Measurements from ENCODE around the gene PKD2.

PKD2 gene

DNA sequence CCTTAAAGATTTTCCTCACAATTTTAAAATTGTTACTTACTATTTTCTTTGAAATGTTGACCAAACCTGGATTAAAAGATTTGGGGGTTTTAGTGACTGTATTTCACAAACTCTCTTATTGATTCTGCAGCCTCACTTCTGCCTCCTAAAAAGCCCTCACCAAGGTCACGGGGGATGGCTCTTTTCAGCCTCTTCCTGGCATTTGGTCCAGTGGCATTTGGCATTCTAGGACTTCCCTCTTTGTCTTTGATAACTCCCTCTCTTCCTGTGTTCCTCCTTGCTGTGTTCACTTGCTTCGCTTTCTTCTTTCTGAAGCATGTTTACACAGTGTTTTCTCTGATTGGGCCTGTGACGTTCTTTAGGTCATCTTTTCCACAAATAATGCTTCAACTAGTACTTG is 21.5 kb downstream of the PKD2 start:
- no peak for DNase-seq

- DNase-seq: no peak
Observed at GRCh38 chr4:88029556-88029955, 22.1 kb downstream of the PKD2 start.

DNA sequence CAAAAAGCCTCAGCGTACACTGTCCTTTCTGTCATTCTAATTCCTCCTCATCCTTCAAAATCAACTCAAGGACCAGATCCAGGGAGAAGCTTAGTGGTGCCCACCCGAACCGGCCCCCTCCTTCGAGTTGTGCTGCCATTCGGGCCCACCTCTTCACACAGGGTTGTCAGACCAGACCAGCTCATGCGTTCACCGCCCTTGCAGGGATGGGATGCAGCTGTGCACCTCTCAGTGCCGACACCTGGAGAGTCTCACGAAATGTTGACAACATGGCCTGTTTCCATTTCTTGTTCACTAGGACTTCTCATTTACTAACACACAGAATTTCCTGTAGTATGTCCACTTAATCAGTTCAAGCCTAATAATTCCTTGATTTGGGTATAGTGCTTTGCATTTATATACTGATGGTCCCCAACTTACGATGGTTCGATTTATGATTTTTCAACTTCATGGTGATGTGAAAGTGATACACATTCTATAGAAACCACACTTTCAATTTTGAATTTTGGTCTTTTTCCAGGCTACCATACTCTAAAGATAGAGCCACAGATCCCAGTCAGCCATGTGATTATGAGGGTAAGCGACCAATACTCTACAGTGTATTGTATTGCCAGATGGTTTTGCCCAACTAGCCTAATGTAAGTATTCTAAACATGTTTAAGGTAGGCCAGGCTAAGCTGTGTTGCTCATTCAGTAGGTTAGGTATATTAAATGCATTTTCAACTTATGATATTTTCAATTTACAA is 23.3 kb downstream of the PKD2 start:
- no peak for DNase-seq

GRCh38 chr4:88033309-88033708 is 25.9 kb downstream of the PKD2 start:
- DNase-seq: no peak

GRCh38 chr4:88035292-88035691 is 27.9 kb downstream of the PKD2 start:
- no peak for DNase-seq

- DNase-seq: no peak
Observed at GRCh38 chr4:88037447-88037846, 30.0 kb downstream of the PKD2 start.

- DNase-seq: no peak
Observed at GRCh38 chr4:88037936-88038335, 30.5 kb downstream of the PKD2 start.

GRCh38 chr4:88040707-88041106 is 33.3 kb downstream of the PKD2 start:
- no peak for DNase-seq

DNA sequence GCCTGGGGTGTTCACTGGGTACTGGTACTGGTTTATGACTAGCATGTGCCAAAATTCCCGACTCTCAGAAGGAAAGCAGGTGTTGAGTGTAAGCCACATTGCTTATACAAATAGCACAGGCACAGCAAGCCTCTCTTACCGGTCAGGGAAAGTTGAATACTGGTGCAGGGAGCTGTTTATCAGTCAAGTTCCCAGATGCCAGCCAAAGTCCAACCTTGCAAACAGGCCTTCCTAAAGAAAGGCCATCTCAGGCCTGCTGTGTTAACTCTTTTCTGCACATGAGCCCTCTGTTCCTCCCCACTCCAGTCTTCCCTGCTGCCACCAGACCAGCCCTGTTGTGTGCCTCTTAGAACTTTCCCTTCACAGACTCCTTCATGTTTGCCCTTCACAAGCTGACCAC is 34.2 kb downstream of the PKD2 start:
- DNase-seq: no peak

GRCh38 chr4:88043001-88043400 is 35.6 kb downstream of the PKD2 start:
- DNase-seq: no peak

- DNase-seq: no peak
Observed at GRCh38 chr4:88043586-88044340, 36.3 kb downstream of the PKD2 start.

DNA sequence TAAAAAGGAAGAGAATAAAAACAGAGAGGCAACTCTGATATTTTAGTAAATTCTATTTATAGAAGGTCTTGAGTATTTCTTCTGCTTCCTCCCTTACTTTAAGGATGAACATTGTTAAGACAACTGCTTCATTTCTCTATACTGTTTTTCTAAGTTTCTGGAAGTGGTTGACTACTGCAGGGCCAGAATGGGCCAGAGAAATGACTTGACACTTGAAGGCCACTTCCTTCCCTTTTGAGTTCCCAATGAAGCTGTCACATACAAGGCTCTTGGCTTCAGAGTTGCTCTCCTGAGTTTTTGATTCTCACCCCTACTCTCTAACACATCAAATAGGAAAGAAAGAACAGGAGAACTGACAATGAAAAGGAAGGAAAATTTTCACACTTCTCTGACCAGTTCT is 37.6 kb downstream of the PKD2 start:
- DNase-seq: no peak

- no peak for DNase-seq
Observed at GRCh38 chr4:88054229-88054628, 46.8 kb downstream of the PKD2 start.

DNA sequence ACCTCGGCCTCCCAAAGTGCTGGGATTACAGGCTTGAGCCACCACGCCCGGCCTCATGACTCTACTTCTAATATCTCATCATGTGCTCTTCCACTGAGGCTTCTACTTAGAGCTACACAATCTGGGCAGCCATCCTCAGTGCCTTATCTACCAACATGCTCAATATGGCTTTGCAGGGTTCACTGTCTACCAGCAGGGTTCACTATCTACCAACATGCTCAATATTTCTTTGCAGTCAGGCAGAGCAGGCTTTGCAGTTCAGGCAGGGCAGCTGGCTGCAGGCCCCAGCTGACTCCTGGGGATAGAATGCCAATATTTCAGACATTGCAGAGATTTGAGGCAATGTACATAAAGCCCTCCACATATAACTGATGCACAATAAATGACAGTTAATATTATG is 47.5 kb downstream of the PKD2 start:
- no peak for DNase-seq

- DNase-seq: no peak
Observed at GRCh38 chr4:88058295-88058694, 50.9 kb downstream of the PKD2 start.

- DNase-seq: no peak
Observed at GRCh38 chr4:88059766-88060165, 52.3 kb downstream of the PKD2 start.

- no peak for DNase-seq
Observed at GRCh38 chr4:88060431-88060830, 53.0 kb downstream of the PKD2 start.

GRCh38 chr4:88062311-88062710 is 54.9 kb downstream of the PKD2 start:
- DNase-seq: no peak

DNA sequence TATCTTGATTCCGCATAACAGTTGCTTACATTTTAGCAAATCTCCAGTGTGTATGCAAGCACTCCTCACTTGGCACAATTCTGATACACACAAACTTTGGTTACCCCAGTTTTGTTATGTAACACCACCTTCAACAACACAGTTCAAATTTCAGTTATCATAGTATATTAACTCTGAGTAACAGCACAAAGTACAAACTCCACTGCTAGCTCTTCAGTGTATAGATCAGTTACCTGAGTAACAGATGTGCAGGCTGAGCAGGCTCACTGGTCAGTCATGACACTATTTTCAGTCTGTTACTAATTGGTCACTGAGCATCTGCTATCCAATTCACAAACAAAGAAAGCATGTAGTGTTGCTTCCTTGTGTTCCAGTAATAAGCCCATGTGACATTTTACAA is 55.4 kb downstream of the PKD2 start:
- DNase-seq: no peak

GRCh38 chr4:88063634-88064296 is 56.3 kb downstream of the PKD2 start:
- DNase-seq: no peak

DNA sequence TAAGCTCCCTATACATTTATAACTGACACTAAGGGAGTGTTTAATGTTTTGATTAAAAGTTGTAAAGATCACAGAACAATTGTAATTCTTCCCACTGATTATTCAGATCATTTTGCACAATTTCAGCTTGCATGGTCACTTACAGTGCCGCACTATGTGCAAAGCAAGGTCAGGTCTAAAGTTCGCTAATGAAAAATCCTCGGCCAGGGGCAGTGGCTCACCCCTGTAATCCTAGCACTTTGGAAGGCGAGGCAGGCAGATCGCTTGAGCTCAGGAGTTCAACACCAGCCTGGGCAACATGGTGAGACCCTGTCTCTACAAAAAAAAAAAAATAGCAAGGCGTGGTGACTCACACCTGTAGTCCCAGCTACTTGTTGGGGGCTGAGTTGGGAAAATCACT is 57.0 kb downstream of the PKD2 start:
- no peak for DNase-seq

GRCh38 chr4:88070031-88070430 is 62.6 kb downstream of the PKD2 start:
- no peak for DNase-seq

DNA sequence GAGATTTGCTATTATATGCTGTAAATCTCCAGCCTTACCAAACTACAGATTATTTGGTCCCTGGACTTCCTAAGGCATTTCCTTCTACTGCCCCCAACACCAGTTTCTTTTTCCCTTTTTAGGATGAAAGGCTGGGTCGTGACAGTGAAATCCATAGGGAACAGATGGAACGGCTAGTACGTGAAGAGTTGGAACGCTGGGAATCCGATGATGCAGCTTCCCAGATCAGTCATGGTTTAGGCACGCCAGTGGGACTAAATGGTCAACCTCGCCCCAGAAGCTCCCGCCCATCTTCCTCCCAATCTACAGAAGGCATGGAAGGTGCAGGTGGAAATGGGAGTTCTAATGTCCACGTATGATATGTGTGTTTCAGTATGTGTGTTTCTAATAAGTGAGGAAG is 67.9 kb downstream of the PKD2 start:
- DNase-seq: no peak

DNA sequence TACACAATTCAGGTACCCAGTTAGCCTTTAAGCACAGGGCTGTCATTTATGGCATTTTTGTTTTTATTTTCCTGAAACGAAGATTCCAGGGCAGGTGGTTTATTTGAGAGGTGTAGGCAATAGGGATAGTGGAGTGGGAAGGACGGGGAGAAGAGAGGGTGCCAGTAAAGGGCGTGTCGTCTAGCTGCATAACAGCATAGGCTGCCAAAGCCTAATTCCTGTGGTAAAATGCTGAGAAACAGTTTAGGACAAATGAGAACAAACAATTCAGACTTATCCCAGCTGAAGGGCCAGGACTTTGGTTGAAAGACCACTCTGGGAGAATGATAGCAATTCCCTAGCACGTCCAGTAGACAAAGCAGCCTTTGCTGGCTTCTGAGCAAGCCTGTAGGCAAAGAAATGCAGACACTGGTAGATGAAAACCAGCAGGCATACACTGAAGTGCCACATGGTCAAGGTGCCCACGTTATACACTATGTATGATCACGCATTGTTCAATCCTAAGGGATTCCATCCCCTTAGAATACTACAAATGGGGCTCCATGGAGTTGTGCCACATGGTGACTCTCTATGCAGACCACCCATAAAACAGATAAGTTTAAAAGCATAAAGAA is 70.6 kb downstream of the PKD2 start:
- no peak for DNase-seq
